Esophagus muscularis mucosa (tissue), 4 donors: Measurements from ENCODE around the gene NRGN. TPM values are rescaled to one million over a fixed set of nuclear protein-coding genes. Genes with fewer than 3 reads are reported as not detected.
A peak's percentile ranks its signal among the peaks of the same experiment; 100 is the strongest.

Experiments
- DNase-seq: peaks from one replicate; pipeline ENCODE4 v3.0.0-alpha.2; 2017; ENCODE audit errors: extremely low spot score
- H3K27ac ChIP-seq, 4 donors: fragments of 200-600 bp; sonication (generic); replicated peaks in 1 of 4; 1 replicate in 3 of 4; 2 replicates in 1 of 4; pipeline ENCODE4 v1.5.1; 2016 to 2019; ENCODE audit warnings: mild to moderate bottlenecking in 1 of 4
- H3K27me3 ChIP-seq, 4 donors: fragments of 200-600 bp; sonication (generic); one replicate each; pipeline versions ENCODE4 v1.5.1 to v1.6.0; 2016 to 2019
- H3K36me3 ChIP-seq, 4 donors: fragments of 200-600 bp; sonication (generic); one replicate each; pipeline ENCODE4 v1.5.1; 2016 to 2019
- H3K4me1 ChIP-seq, 4 donors: fragments of 200-600 bp; sonication (generic); one replicate each; pipeline ENCODE4 v1.5.1; 2016 to 2019
- H3K4me3 ChIP-seq, 4 donors: fragments of 200-600 bp; sonication (generic); 1 replicate in 2 of 4; 2 replicates in 2 of 4; pipeline ENCODE4 v1.5.1; 2016 to 2019; ENCODE audit warnings: mild to moderate bottlenecking in 4 of 4, moderate library complexity in 1 of 4
- H3K9me3 ChIP-seq, 4 donors: fragments of 200-600 bp; sonication (generic); 1 replicate in 3 of 4; 2 replicates in 1 of 4; pipeline ENCODE4 v1.5.1; 2016 to 2019
- CTCF ChIP-seq, 3 experiments: fragments of 200-600 bp in 2 of 3; fragments of 450-650 bp in 1 of 3; sonication (generic) in 2 of 3; IDR thresholded peaks; one replicate each; pipeline ENCODE4 v1.5.1; 2017 to 2019; ENCODE audit warnings: antibody characterized with exemption in 3 of 3, mild to moderate bottlenecking in 2 of 3, moderate library complexity in 1 of 3
- EP300 ChIP-seq: sonication (generic); formaldehyde crosslinking; IDR thresholded peaks from one replicate; pipeline ENCODE4 v1.6.1; 2017; ENCODE audit warnings: antibody characterized with exemption
- POLR2A ChIP-seq: fragments of 450-650 bp; IDR thresholded peaks from one replicate; pipeline ENCODE4 v1.6.1; 2017; ENCODE audit warnings: antibody characterized with exemption, moderate library complexity, mild to moderate bottlenecking, low read depth
- POLR2AphosphoS5 ChIP-seq, 2 donors: sonication (generic); formaldehyde crosslinking; IDR thresholded peaks; one replicate each; pipeline ENCODE4 v1.6.1; 2017; ENCODE audit warnings: antibody characterized with exemption in 2 of 2
- WGBS: methylation state at CpG from one replicate; pipeline ENCODE4 v1.1.5; 2018; 5-methylcytosine and 5-hydroxymethylcytosine counted together
- intact Hi-C: fragments of 100-400 bp; cut with DNase I; formaldehyde crosslinking; loops from one replicate; pipeline ENCODE4 v1.15.1; 2023
- total RNA-seq, 4 donors: library from RNA; depleted of rRNA; stranded (reverse); fragments of >200 nt; gene quantifications; one replicate each; pipeline versions ENCODE4 v1.1.0 to v1.2.1, GENCODE V29; 2016

Gene NRGN
- total RNA-seq, 4 donors from 2014 or later = 1.4 to 2.3 (median 1.6) TPM

- peaks cover 5 to 16% (median 13%) of the 10 kb centered on the region in 4 donors for H3K4me1 ChIP-seq
- no peaks in the 10 kb centered on the region for H3K9me3 ChIP-seq
- DNase-seq = no peak
- TF ChIP-seq POLR2AphosphoS5 (IDR thresholded peaks at IDR 0.05) = no peak
- TF ChIP-seq CTCF (IDR thresholded peaks at IDR 0.05) = no peak
- TF ChIP-seq POLR2A = no peak
- TF ChIP-seq EP300 = no peak
- under 1% methylated on average over 43 of the region's 45 CpGs for WGBS
- H3K27ac ChIP-seq = peak overlapping the region in 1 of 4 donors; percentile 33
- peak overlapping the region; percentile 45 to 50 (median 48) for H3K4me3 ChIP-seq
- H3K36me3 ChIP-seq = no peaks in the 10 kb centered on the region
- H3K27me3 ChIP-seq = peaks cover 0 to 93% (median 10%) of the 10 kb centered on the region in 4 donors
- intact Hi-C loops = no loop called here
These were observed 21.7 kb upstream of the NRGN start for GRCh38 chr11:124717786-124718651.

GRCh38 chr11:124718801-124719200 lies 20.9 kb upstream of the NRGN start:
- Histone ChIP-seq H3K9me3 (no peaks in the 10 kb centered on the region), H3K36me3 (no peaks in the 10 kb centered on the region), H3K4me1 (peaks cover 5 to 16% (median 13%) of the 10 kb centered on the region in 4 donors), H3K27ac (no peak overlapping the region), H3K27me3 (peaks cover 0 to 91% (median 10%) of the 10 kb centered on the region in 4 donors), H3K4me3 (peak overlapping the region in 2 of 4 donors; percentile 45 to 47)
- TF ChIP-seq POLR2AphosphoS5 (IDR thresholded peaks at IDR 0.05) = no peak
- TF ChIP-seq POLR2A = no peak
- TF ChIP-seq EP300 = no peak
- TF ChIP-seq CTCF (IDR thresholded peaks at IDR 0.05) = no peak
- WGBS = 50% methylated on average over 12 of the region's 14 CpGs
- intact Hi-C loops = no loop called here
- DNase-seq = no peak

- no peaks in the 10 kb centered on the region for H3K36me3 ChIP-seq
- H3K9me3 ChIP-seq = no peaks in the 10 kb centered on the region
- H3K4me3 ChIP-seq = no peak overlapping the region
- TF ChIP-seq EP300 = no peak
- TF ChIP-seq CTCF (IDR thresholded peaks at IDR 0.05) = no peak
- TF ChIP-seq POLR2AphosphoS5 (IDR thresholded peaks at IDR 0.05) = no peak
- TF ChIP-seq POLR2A = no peak
- WGBS = no CpG with 5 or more reads among the region's 2 CpGs
- intact Hi-C loops = no loop called here
- H3K27me3 ChIP-seq = peaks cover 0 to 90% (median 9%) of the 10 kb centered on the region in 4 donors
- H3K4me1 ChIP-seq = peaks cover 6 to 16% (median 13%) of the 10 kb centered on the region in 4 donors
- H3K27ac ChIP-seq = no peak overlapping the region
- no peak for DNase-seq
These were observed 20.2 kb upstream of the NRGN start for GRCh38 chr11:124719534-124719933.

- H3K4me3 ChIP-seq = no peak overlapping the region
- intact Hi-C loops = no loop called here
- no peak for DNase-seq
- no peak overlapping the region for H3K27ac ChIP-seq
- peaks cover 0 to 93% (median 8%) of the 10 kb centered on the region in 4 donors for H3K27me3 ChIP-seq
- H3K36me3 ChIP-seq = no peaks in the 10 kb centered on the region
- WGBS = 41% methylated on average over 6 of the region's 6 CpGs
- H3K9me3 ChIP-seq = no peaks in the 10 kb centered on the region
- TF ChIP-seq POLR2AphosphoS5 (IDR thresholded peaks at IDR 0.05) (no peak), POLR2A (no peak), CTCF (IDR thresholded peaks at IDR 0.05) (no peak), EP300 (no peak)
- peaks cover 12 to 26% (median 23%) of the 10 kb centered on the region in 4 donors for H3K4me1 ChIP-seq
These were observed 17.6 kb upstream of the NRGN start for GRCh38 chr11:124722176-124722575.
